Fibroblast of villous mesenchyme (primary cell): ENCODE data around the gene ACTR1B. TPM values are rescaled to one million over a fixed set of nuclear protein-coding genes. Genes with fewer than 3 reads are reported as not detected.
"Not testable (repeated sequence)": the region's sequence is repeated elsewhere in the genome, so short reads cannot be mapped to it uniquely, and the experiment has no call there.

Experiments used
- DNase-seq: peaks from one replicate; pipeline ENCODE4 v3.0.0-alpha.2; 2010; ENCODE audit warnings: low read depth
- H3K4me3 ChIP-seq: 2 replicates; pipeline ENCODE4 v1.5.1; 2011; ENCODE audit warnings: low read depth, mild to moderate bottlenecking, low read length
- CTCF ChIP-seq: IDR thresholded peaks from 2 replicates; pipeline ENCODE4 v1.5.1; 2012; ENCODE audit warnings: low read depth, mild to moderate bottlenecking, low read length; ENCODE audit not compliant: insufficient read depth
- total RNA-seq: library from RNA; depleted of rRNA; stranded (reverse); fragments of >200 nt; gene quantifications from 2 replicates; pipeline ENCODE4 v1.2.3, GENCODE V29; 2012

The ACTR1B gene
- total RNA-seq, 1 donor, result 70.4 TPM

- no peak for TF ChIP-seq CTCF
- DNase-seq, result no peak
- H3K4me3 ChIP-seq, result no peak overlapping the region
Observed at GRCh38 chr2:97673915-97674283, 10.1 kb upstream of the ACTR1B start.

DNA sequence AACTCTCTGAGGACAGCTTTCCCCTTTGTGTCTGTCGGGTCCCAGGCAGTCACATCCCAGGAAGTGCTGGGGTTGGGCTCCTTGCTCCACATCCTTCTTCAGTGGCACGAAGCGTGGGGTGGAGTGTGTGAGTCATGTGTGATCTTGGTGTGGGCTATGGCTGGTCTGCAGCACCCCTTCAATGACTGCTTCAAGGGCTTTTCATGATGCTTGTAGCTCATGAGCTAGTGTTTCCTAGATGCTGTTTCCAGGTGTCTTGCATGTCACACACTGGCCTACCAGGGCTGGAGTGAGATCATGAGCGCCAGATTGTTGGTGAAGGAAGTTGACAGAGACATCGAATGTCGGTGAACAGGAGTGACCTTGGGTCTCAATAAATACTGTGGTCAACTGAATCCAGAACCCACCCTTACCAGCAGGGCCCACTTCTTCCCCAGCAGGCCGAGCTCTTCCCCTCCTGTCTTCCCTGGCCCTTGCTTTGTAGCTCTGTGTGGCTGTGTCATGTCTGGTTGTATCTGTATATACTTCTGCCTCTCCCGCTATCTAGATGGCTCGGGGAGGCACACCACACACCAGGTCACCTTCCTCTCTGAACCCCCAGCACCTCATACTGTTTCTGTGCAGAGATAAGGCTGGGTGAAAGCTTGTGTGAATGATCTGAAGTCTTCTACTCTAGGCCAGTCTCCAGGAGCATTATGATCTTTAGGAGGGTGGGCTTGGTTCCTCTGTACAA, 9.5 kb upstream of the ACTR1B start:
- DNase-seq, result no peak
- no peak for TF ChIP-seq CTCF
- H3K4me3 ChIP-seq, result no peak overlapping the region

GRCh38 chr2:97672606-97673140, 8.8 kb upstream of the ACTR1B start:
- not testable (repeated sequence) for DNase-seq, H3K4me3 ChIP-seq

DNA sequence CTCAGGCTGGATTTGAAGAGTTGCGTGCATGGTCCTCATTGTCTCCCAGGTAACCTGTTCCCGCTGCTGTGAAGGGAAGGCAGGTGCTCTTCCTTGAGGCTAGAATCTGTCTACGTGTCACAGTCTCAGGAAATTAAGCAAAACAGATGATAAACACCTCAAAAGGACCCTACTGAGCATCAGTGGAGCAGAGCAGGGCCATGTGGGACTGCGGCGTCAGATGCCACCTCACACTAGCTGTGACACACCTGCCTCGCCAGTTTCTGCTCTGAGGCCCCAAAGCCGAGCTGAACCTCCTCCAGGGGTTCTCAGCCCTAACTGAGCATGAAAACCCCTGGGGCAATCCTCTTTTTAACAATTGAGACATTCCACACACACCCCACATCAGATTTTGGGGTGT, 7.7 kb upstream of the ACTR1B start:
- no peak overlapping the region for H3K4me3 ChIP-seq
- no peak for TF ChIP-seq CTCF
- DNase-seq, result no peak

GRCh38 chr2:97670471-97670870, 6.6 kb upstream of the ACTR1B start:
- no peak for DNase-seq
- TF ChIP-seq CTCF, result no peak
- H3K4me3 ChIP-seq, result no peak overlapping the region

DNA sequence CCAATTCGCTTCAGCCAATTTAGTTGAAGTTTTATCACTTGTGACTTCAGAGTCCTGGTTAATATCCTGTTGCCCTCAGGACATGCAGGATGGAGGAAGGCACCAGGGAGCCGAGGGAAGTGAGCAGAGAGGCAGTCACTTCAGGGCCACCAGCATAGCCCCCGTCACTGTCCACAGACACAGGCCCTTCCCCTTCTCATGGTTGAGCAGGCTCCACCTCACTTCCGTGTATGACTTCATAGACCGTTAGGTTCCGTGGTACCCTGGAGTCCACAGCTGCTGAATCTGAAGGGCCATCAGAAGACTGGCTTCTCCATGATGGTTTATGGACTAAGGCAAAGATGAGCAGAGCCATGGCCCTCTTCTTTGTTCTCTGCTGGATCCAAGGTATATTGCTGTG, 5.6 kb upstream of the ACTR1B start, which contains the start of gene C2orf92:
C2orf92 (plus strand) TSS at position 266 of the 400 bp plus-strand sequence; CDS start at position 342, 76 bp downstream.
- TF ChIP-seq CTCF, result no peak
- no peak for DNase-seq
- no peak within 1 kb of the TSS for H3K4me3 ChIP-seq

GRCh38 chr2:97664636-97664970, 759 bp upstream of the ACTR1B start:
- DNase-seq, result no peak
- peak overlapping the region; percentile 82 for H3K4me3 ChIP-seq

More at GRCh38 chr2:97664636-97664970, 759 bp upstream of the ACTR1B start:
- TF ChIP-seq CTCF, result no peak
